NCI-H748 treated with DMSO at 0.1 percent for 48 hours (cell line): ENCODE measurements around the gene PRRX2.
A peak's percentile ranks its signal among the peaks of the same experiment; 100 is the strongest.

Experiments used
- DNase-seq: peaks from one replicate; lab custom pipeline; 2025; lab: John Stamatoyannopoulos, UW

The PRRX2 gene

DNA sequence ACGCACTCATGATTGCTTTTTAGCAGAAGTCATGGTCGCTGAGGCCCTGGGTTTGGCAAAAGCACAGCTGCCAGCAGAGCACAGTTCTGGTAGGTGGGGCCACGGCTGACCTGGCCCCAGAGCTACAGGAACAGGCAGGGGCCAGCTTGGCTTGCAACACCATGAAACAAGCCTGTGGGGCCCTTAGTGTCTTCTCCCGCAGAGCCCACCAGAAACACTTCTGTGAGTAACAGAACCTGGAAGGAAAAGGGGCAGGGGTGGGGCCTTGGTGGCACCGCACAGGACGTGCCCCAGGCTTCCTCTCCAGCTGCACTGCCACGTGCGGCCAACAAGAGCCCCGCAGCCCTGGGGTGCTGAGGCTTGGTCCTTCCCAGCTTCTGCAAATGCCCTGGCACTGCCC, 28.3 kb upstream of the PRRX2 start:
- DNase-seq = no peak

DNA sequence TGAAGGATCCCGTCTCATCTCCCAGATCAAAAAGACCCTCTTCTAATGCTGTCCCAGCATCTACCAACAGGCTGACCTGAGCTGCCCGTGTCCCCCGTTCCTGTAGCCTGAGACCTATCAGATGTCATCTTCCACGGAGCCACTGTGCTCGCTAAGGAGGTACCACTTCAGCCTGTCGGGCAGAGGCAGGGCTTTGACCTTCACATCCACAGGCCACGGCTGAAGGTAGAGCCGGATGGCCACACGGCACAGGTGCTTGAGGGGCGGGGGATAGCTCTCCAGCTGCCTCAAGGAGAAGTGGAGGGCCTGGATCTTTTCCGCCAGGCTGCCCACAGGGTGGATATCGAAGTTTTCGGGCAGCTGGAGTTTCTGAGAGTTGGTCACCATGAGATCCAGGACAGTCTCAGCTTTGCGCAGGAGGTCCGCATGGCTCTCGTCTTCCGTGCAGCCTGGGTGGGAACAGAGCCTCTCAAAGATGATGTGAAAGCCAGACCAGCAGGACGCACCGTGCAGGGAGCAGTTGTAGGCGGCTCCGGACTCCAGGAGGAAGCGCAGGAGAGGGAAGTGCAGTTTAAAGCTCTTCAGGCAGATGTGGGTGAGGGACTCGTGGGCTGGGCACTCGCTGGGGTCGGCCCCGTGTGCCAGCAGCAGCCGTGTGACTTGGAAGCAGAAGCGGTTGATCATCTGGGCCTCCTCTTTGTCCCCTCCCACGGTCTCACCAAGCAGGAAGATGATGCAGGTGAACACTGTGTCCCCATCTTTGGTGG, 27.6 kb upstream of the PRRX2 start:
- no peak for DNase-seq

DNA sequence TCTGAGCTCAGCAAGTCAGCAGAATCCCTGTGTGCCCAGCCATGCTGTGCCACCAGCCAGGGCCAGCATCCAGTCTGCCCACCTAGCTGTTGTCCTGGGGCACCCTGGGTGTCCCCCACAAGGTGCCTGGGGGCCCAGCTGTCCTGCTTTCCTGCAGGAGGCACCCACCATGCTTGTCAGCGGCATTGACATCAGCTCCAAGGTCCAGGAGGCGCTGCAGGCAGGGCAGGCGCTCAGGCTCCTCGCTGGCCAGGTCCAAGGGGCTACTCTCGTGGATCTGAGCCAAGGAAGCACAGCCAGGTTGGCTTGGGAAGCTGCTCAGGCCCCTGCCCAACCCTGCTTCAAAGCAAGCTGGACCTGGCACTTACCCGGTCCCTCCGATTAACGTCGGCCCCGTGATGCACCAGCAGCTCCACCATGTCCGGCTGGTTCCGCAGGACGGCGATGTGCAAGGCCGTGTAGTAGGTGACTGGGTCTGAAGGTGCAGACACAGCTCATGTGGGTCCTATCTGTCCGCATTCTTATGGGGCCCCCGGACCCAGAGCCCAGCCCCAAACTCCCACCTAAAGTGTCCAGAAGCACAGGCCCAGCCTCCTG, 26.3 kb upstream of the PRRX2 start:
- DNase-seq = no peak

DNA sequence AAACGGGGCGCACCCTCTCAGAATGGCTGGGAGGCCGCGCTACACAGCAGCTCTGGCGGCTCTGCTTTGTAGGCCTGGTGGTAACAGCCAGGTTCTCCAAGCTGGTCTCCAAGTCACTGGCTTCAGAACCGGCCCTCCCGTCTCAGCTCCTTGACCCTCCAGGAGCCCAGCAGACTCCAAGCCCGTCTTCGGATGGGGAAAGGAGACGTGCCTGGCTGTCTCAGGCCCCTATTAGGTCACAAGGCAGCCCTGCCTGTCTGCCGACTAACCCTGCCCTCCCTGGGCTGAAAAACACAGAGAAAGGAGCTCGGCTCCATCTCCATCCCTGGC, 25.7 kb upstream of the PRRX2 start:
- DNase-seq = no peak

DNA sequence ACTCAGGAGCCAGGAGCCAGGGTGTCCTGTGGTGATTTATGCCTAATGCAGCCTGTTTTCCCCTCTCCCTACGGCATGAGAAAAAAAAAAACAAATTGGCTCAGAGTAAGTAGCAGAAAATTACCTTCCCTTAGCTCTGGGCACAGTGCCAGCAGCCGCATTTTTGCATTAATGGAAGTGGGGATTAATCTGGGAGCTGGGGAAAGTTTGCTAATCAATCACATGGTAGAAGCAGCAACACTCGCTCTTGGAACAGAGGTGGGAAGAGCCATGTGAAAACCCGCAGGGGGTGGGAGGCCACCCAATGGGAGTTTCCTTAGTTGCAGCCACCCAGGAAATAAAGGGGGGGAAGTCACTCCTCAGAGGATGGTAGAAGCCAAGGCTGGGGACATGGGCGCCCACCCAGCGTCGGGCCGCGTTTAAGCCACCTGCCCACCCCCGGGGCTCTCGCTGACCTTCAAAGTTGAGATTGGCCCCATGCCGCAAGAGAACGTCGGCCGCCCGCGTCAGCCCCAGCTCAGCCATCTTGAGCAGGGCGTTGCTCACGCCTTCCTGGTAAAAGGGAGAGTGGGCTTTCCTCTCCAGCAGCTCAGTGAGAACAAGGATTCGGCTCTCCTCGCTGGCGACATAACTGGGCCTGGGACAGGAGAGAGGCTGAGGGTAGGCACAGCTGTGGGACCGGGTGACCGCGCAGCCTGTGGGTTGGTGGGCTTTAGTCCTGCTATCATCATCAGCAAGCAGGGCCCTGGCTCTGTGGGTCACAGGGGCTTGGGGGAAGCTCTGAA, 25.2 kb upstream of the PRRX2 start:
- peak; percentile 25 for DNase-seq

DNA sequence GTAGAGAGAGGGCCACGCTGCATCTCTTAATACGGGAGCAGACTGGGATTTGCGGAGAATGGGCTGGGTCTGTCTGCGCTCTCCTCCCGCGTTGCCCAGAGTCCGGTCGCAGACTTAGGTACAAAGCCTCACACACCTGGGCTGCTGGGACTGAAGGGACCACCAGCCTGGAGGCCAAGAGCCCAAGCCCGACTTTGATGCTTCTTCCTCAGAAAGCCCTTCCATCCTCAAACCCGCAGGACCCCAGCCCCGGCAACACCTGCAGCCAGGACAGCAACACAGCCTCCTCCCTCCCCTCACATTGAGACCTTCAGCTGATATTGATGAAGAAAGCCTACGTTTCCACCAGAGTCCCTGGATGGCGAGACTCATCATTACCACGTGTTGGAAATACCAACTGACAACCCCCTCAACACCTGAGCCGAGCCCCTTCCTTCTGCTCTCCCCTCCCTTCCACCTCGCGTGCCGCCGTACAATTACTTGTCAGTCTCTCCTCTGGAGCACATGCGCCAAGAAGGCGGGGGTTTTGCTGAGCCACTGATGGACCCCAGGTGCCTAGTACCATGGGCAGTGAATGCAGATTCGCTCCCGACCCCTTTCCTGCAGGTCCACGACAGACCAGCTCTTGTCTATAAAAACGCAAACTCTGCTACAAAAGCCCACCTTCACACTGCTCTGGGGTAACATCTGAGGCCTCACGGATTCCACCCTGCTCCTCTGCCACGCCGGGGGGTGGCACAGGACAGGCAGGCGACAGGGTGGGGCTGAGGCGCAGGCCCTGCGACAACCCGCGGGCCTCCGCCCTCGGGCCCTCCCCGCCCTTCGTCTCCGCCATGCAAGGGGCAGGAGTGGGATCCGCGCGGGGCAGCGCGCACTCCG, 24.3 kb upstream of the PRRX2 start:
- no peak for DNase-seq

DNA sequence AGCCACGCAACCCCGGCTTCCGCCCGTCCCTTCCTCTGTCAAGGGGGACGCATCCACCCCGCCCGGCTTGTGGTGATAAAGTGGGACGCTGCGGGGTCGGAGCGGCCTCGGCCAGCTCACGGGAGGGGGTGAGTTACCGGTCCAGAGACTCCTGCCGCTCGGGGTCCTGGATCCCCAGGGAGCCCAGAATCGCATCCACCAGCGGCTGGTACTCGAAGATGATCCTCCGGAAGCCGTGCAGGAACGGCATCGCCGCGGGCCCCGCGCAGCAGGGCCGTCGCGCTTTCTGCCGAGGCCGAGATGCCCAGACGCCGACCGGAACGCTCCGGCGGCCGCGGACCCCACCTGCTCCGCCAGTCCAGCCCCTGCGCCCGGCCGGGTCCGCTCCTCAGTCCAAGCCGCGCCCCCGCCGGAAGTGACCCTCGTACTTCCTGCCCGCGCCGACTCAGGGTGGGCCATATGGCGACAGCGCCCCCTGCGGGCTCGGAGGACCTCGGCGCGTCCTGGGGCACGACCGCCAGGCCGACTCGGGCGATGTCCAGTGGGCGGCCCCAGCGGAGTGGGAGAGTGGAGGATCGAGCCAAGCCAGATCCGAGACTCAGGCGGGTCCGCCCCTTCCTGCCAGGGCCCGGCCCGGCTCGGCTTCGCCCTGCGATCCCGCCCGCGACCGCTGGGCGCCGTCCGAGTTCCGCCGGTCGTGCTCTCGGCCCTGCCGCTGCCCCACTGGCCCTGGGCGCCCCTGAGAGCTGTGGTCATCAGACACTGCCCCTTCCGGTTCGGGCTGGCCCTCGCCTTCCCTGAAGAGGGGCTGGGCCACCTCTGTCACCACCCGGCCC, 23.5 kb upstream of the PRRX2 start, which contains the start of gene ASB6:
Gene ASB6 (minus strand): TSS at position 402 of the 836 bp plus-strand sequence. CDS start 152 bp downstream, at position 250.
- peak; percentile 76 for DNase-seq

DNA sequence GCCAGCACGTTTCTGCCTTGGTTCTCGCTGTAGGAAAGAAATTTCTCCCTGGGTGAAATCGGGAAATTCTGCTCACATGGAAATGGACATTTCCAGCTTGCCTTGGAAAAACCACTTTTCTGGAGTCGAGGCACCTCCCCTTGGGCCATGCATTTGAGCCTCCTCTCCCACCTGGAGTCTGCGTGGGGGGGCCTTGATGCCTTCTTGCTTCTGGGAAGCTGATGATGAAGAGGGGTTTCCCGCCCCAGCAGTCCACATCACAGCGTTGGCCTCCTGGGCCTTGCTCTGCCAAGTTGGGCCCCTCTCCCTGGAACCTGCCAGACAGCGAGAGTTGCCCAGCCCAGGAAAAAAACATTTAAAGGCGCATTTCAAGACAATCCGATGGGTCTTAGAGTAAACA, 21.7 kb upstream of the PRRX2 start:
- DNase-seq = no peak

DNA sequence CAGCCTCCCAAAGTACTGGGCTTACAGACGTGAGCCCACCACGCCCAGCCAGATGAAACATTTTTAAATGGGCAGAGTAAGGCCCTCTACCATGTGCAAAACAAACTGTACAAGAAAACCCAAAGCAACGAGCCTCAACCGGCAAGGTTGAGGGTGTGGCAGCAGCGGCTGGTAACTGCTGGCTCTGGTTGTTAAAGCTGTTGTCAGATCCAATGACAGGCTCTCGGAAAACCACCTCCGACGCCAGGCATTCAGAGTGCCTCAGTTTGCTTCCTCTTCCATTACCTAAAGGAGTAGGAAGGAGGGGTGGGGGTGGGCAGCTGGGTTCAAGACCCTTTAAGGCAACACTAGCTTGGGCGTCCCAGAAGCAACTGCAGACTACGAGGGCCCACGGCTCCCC, 21.1 kb upstream of the PRRX2 start:
- DNase-seq = no peak

DNA sequence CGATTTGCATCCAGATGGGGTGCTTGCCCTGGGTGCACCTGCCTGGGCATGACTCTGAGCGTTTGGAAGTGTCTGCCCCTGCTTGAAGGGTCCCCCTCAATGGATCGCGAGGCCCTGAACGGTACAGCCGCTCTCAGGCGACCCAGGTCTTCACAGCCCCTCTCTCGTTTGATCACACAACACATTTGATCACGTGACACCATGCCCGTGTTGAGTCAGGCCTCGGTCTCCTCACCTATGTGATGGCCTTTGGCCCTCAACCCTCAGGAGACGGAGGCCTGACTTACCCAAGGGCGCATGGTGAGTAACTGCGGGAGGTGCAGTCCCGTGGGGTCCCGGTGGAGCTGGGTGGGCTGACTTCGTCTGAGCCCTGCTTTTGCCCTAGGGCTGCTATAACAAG, 20.5 kb upstream of the PRRX2 start:
- DNase-seq = no peak

DNA sequence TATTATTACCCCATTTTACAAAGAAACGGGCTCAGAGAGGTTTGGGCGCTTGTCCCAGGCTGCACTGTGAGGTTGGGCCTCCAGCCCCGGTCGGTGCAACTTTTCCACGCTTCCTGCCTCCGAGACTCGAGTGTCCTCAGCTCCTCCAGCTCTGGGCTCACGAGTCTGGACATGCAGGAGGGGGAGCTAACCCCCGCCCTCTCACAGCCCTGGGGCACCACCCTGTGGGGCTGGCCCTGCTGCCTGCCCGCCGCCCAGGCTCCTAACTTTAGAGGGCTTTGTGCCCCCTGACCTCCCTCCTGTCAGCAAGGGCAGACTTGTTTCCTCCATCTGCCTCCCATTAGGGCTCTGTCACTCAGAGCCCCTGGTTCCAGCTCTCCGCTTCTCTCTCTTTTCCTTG, 19.2 kb upstream of the PRRX2 start:
- DNase-seq = no peak

DNA sequence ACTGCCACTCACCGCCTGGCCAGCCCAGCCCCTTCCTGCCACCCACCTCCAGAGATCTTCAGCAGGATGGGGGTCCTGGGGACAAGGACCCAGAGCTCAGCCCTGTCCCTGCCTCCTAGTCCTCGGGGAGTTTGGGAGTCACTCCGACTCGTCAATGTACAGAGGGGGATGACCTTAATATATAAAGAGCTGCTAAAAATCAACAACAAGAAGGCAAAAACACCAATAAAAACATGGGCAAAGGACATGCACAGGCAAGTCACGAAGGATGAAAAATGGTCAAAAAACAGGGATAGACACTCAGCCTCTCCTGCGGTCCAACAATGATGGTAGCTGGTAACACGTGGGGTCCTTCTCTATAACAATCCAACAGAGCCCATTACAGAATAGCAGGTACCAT, 18.8 kb upstream of the PRRX2 start:
- no peak for DNase-seq

DNA sequence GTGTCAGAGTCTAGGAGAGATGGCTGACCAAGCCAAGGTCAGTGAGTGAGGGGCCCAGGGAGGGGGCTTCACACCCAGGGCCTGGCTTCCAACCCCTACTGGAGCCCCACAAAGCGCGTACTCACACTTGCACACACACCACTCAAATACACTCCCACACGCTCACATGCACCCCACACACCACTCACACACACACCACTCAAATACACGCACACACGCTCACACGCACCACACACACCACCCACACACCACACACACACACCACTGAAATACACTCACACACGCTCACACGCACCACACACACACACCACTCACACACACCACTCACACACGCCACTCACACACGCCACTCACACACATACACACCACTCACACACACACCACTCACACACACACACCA, 17.8 kb upstream of the PRRX2 start:
- DNase-seq = no peak

DNA sequence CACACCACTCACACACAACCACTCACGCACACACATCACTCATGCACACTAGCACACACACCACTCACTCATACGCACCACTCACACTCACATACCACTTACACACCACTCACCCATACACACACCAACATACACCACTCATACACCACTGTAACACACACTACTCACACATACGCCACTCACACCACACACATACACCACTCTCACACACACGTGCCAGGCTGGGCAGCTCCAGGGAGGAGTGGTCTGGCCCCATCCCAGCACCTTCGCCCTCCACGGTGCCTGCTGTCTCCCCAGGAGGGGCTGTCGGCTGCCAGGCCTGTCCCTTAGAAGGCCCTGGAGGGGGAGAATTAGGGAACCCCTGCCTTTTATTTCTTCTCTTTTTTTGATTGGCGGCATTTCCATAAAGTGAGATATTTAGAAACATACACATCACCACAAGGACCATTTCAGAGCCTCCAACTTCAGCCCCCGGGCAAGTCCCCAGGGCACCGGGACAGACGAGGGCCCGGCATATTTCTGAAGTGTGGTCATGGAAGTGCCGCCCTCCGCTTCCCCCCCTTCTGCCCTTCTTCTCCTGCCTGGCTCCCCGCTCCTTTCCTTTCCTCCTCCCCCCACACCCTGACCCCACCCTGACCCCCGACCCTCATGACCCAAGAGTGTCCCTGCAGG, 17.2 kb upstream of the PRRX2 start:
- DNase-seq = no peak

DNA sequence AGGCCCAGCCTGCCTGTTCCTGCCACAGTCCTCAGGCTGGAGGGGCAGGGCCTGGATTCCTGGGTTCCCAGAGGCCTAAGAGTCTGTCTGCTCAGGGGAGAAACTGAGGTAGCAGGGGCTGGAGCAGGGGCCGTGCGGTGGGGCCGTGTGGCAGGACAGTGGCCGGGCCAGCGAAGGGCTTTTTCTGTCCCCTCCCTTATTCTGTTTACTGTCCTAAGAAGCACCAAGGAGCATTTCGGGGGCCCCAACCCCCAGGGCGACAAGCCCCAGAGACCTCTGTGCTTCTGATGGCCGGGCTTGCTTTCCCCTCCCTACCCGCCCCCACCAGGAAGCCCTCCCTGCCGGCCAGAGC, 16.7 kb upstream of the PRRX2 start:
- no peak for DNase-seq

DNA sequence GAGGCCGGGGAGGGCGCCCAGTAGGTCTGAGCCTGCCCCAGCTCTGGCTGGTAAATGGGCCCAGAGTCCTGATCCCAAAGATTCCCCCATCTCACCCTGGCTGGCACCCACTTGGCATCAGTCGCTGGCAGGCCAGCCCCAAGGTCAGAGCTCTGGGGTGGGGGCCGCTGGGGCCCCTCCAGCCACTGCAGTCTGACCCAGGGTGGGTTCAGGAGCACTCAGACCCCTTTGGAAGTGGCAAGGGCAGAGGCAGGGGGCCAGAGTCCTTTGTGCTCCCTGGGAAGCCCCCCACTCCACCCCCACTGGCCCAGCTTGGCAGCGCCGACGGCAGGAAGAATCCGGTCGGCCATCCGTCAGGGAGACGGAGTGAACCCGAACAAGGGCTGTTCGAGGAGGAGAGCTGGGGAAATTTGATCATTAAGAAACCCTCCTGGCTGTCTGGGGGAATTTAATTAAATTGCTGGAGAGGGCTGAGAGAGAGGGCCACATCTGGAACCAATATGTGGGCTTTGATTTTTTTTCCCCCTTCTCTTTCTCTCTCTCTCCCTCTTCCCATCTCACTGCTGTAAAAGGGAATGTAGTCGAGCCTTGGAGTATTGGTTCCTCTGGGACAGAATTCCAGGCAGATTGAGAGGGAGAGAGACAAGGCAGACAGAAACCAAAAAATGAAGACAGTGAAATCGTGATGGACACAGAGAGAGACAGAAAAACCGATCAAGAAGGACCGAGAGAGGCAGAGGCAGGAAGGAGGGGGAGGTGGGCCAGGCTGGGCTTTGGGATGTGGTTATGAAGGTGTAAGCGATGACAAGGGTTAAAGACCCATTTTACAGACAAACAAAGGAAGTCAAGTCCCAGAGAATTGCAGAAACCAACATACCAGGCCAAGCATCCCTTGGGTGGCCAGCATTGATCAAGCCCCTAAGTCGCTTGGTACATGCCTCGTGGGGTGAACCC, 15.4 kb upstream of the PRRX2 start:
- no peak for DNase-seq

DNA sequence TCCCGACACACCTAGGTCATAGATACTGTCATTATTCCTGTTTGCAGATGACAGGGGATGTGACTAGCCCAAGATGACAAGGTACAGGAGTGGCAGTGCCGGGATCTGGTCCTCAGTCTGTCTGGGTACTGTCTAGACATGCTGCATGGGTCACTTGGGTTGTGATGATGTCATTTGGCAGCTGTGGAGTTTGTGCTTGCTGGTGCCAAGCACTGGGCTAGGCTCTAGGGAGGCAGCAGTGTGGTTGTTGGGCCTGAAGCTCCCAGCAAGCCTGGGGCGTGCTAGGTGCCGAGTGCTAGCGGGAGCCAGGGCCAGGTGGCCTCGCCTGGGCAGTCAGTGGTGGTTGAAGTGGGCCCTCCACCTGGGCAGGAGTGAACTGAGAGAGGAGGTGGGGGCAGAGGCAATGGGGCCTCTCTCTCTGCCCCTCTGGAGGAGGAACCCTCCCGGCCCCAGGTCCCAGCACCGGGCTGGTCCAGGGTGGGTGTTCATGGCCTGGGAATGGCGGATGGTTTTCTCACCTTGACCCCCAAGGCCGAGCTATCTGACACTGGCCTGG, 14.7 kb upstream of the PRRX2 start:
- no peak for DNase-seq

DNA sequence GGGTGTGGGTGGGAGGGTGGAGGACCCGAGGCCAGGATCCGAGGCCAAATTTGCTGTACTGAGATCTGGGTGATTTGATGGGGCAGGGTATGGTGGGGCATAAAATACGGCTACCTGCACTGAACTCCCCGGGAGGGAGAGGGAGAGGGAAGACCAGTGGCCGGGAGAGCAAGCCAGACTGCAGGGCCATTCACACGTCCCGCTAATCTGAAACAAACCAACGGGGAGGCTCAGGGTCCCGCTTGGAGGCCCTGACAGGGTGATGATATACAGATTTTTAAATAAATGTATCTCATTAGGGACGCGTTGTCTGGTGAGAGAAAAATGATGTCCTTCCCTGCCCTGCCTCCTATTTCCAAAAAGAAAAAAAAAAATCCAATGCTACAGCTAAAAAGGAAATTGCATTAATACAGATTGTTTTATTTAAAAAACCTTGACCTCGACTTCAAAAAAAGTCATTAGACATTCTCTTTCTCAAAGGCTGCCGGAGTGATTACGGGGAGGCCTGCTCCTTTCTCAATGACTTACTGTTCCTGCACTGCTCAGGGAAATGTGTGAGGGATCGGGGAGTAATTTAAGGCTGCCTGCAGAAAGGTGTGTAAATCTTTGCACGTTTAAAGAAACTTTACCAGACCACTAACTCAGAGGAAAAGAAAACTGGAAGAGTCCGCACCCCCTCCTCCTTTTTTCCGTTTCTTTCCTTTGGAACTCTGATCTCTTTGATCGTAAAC, 11.5 kb upstream of the PRRX2 start:
- no peak for DNase-seq

DNA sequence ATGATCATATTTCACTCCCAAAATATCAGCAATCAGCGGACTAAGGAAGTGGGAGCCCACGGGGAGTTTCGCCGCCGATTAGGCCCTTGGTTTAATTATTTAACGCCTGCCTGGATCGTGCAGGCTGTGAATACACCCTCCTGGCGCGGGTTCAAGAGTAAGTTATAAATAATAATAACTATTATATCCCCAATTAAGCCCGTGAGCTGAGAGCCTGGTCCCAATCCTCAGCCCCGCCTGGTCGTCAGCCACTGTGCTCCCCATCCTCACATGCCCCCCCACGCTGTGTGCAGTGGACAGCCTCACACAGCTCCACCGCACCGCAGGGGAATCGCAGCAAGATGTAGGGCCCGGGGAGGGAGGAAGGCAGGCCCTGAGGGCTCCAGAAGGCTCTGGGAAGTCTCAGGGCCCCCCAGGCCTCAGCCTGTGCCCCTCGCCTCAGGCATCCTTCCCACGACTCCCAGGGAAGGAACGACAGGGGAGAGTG, 10.8 kb upstream of the PRRX2 start:
- no peak for DNase-seq
